Measurements from ENCODE around the gene ZNF133.

- TF ChIP-seq CTCF (IDR thresholded peaks at IDR 0.05) = no peak
- TF ChIP-seq POLR2AphosphoS5 (IDR thresholded peaks at IDR 0.05; ENCODE audit: low read depth, low read length) = no peak
- no peak for TF ChIP-seq SIN3A (IDR thresholded peaks at IDR 0.05; ENCODE audit: borderline replicate concordance, insufficient read depth, low read depth, low read length)
- no peak for TF ChIP-seq REST (IDR thresholded peaks at IDR 0.05; ENCODE audit: insufficient read depth in 1 of 2, low read depth in 2 of 2, low read length in 1 of 2)
- no peak for TF ChIP-seq TCF7L2 (IDR thresholded peaks at IDR 0.05; ENCODE audit: low read depth, low read length)
These were observed 38.7 kb downstream of the ZNF133 start for GRCh38 chr20:18326990-18327389.

All from Panc1 (cell line).